Muscle layer of duodenum (tissue), 2 donors: ENCODE data around the gene MYO1D.

Experiments
- H3K27ac ChIP-seq: one replicate; pipeline ENCODE4 v1.7.0; 2013; ENCODE audit warnings: mild to moderate bottlenecking, low read length
- H3K27me3 ChIP-seq: one replicate; pipeline ENCODE4 v1.7.0; 2013; ENCODE audit warnings: low read depth, mild to moderate bottlenecking, control low read depth, low read length
- H3K36me3 ChIP-seq, 2 donors: one replicate each; pipeline ENCODE4 v1.7.0; 2013; ENCODE audit warnings: low read length in 2 of 2, control low read depth in 1 of 2, mild to moderate bottlenecking in 1 of 2; ENCODE audit not compliant: insufficient read depth in 2 of 2, control insufficient read depth in 1 of 2
- H3K4me1 ChIP-seq, 2 donors: one replicate each; pipeline ENCODE4 v1.7.0; 2013; ENCODE audit warnings: low read length in 2 of 2, mild to moderate bottlenecking in 2 of 2, control low read depth in 1 of 2, moderate library complexity in 1 of 2; ENCODE audit not compliant: insufficient read depth in 2 of 2, control insufficient read depth in 1 of 2
- H3K4me3 ChIP-seq, 2 donors: one replicate each; pipeline ENCODE4 v1.7.0; 2013; ENCODE audit warnings: low read length in 2 of 2, low read depth in 1 of 2, mild to moderate bottlenecking in 1 of 2
- H3K9me3 ChIP-seq, 2 donors: one replicate each; pipeline ENCODE4 v1.7.0; 2013; ENCODE audit warnings: low read length in 2 of 2, control low read depth in 1 of 2, mild to moderate bottlenecking in 1 of 2; ENCODE audit not compliant: control insufficient read depth in 1 of 2
- donor health status: healthy.

Gene MYO1D

DNA sequence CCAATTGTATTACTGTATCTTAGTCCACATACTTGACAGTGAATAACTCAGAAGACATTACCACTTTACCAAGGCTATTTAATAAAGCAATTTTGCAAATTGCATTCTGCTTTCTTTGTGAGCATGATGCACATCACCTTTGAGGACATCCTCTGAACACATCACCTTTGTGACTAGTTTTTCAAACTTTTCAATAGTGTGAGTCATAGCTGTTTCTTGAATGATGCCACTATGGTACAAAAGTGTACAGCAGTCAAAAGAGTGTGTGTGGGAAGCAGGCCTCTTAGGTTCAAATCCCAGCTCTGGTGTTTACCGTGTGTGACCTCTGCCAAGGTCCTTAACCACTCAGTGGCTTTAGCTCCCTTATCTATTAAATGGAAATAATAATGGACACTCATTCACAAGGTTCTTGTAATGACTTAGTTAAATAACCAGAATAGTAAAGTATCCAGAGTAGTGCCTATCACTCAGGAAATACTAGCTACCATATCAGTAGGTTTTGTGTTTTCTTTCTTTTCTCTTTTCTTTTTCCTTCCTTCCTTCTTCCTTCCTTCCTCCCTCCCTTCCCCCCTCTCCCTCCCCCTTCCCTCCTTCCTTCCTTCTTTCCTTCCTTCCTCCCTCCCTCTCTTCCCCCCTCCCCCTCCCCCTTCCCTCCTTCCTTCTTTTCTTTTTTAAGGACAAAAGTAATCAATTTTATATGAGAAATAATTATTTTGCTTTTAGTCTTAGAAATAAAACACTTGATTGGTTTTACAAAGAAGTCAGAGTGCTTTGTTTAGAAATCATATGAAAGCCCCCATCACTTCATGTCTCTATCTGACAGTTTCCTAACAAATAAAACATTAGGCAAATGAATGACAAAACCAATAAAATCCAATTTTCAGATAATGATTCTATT lies 178.9 kb downstream of the MYO1D start:
- Histone ChIP-seq H3K4me1 (no peaks in the 10 kb centered on the region), H3K27ac (no peak overlapping the region), H3K27me3 (no peaks in the 10 kb centered on the region), H3K36me3 (no peaks in the 10 kb centered on the region), H3K4me3 (no peak overlapping the region), H3K9me3 (no peaks in the 10 kb centered on the region)

DNA sequence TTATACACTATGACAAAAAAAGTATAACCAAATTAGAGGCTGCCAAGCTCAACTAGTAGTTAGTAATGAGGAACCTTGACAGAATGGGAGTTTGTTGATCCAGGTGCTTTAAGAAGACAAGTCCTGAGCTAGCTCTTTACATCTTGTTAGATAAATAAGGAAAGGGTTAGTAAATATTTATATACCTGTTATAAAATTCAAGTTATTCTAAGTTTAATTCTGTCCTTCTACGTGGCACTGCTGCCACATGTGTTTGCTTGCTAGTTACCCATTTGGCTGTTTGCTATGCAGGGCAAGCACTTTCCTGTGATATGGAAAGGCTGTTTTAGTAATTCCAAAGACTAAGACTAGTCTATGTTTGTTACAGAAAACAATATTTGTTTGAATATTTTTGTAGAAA lies 180.5 kb downstream of the MYO1D start:
- H3K9me3 ChIP-seq: no peaks in the 10 kb centered on the region
- no peaks in the 10 kb centered on the region for H3K27me3 ChIP-seq
- H3K4me3 ChIP-seq: no peak overlapping the region
- H3K4me1 ChIP-seq: no peaks in the 10 kb centered on the region
- H3K36me3 ChIP-seq: no peaks in the 10 kb centered on the region
- H3K27ac ChIP-seq: no peak overlapping the region

GRCh38 chr17:32695864-32696263 lies 181.1 kb downstream of the MYO1D start:
- Histone ChIP-seq H3K27ac (no peak overlapping the region), H3K4me3 (no peak overlapping the region), H3K36me3 (no peaks in the 10 kb centered on the region), H3K27me3 (no peaks in the 10 kb centered on the region), H3K4me1 (no peaks in the 10 kb centered on the region), H3K9me3 (no peaks in the 10 kb centered on the region)

DNA sequence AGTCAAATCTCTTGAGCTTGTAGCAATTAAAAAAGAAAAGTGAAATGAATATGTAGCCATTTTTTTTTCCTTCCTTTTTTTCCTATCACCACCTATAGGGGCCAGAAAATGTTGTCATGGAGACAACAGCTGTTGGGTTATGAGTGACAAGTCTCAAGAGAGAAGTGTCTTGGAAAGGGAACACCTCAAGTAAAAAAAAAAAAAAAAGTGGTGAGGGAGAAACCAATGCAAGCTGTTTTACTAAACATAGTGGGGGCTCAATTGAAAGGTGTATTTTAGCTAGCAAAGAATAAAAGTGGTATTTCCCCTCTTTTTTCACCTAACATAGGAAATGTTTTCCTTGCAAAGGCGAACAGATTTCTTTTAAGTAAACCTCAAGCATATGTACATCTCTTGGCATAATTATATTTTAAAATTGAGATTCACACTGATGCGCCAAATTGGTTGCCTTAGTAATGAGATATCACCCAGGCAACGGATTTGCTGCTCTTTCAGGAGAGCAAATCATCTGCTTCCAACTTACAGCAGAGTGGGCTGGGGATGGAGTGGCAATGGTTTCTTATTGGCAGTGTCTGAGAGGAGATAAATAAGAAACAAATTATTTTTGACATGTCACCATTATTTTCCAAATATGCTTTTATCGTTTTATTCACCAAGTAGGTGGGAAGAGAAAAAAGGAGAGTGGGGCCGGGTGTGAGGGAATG lies 183.6 kb downstream of the MYO1D start:
- H3K27ac ChIP-seq: no peak overlapping the region
- H3K4me3 ChIP-seq: no peak overlapping the region
- no peaks in the 10 kb centered on the region for H3K4me1 ChIP-seq
- no peaks in the 10 kb centered on the region for H3K9me3 ChIP-seq
- H3K36me3 ChIP-seq: no peaks in the 10 kb centered on the region
- no peaks in the 10 kb centered on the region for H3K27me3 ChIP-seq

- H3K27ac ChIP-seq: no peak overlapping the region
- no peak overlapping the region for H3K4me3 ChIP-seq
- H3K9me3 ChIP-seq: no peaks in the 10 kb centered on the region
- H3K4me1 ChIP-seq: no peaks in the 10 kb centered on the region
- H3K27me3 ChIP-seq: no peaks in the 10 kb centered on the region
- no peaks in the 10 kb centered on the region for H3K36me3 ChIP-seq
These were observed 184.7 kb downstream of the MYO1D start for GRCh38 chr17:32692179-32692578.

DNA sequence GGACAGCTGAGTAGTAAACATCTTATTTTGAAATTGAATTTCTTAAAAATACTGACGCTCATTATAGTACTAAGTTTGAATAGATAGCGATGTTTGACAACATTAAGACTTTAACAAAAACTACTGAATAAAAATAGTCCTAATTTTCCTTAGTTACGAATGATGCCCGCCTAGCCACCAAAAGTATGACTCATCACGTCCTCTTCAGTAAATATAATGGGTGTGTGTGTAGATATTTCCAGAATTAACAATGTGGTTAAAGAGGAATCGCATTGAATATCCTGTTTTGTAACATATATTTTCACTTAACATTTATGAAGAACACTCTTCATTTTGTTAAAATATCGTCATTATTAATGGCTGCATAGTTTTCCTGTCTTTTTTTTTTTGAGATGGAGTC lies 187.6 kb downstream of the MYO1D start:
- Histone ChIP-seq H3K27me3 (no peaks in the 10 kb centered on the region), H3K4me1 (no peaks in the 10 kb centered on the region), H3K4me3 (no peak overlapping the region), H3K9me3 (no peaks in the 10 kb centered on the region), H3K36me3 (peaks cover 0 to 5% of the 10 kb centered on the region in 2 donors), H3K27ac (no peak overlapping the region)

DNA sequence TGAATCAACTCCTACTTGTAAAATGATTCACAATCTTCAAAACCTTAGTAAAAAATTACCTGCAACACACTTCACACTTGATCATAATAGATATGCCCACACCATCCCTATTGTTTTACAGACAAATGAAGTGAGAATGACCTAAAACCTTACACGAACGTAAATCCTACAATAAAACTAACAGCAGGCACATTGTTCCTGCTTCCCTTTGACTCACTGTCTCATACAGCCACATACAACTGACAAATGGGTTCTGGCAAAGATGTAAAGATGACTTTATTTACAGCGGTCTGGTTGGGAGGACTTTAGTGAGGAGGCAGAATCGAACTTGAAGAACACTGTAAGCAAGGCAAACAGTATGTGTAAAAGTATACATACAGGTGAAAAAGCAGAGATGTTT lies 188.7 kb downstream of the MYO1D start:
- H3K9me3 ChIP-seq: no peaks in the 10 kb centered on the region
- H3K4me3 ChIP-seq: no peak overlapping the region
- no peaks in the 10 kb centered on the region for H3K4me1 ChIP-seq
- H3K36me3 ChIP-seq: peaks cover 0 to 5% of the 10 kb centered on the region in 2 donors
- no peaks in the 10 kb centered on the region for H3K27me3 ChIP-seq
- H3K27ac ChIP-seq: no peak overlapping the region

DNA sequence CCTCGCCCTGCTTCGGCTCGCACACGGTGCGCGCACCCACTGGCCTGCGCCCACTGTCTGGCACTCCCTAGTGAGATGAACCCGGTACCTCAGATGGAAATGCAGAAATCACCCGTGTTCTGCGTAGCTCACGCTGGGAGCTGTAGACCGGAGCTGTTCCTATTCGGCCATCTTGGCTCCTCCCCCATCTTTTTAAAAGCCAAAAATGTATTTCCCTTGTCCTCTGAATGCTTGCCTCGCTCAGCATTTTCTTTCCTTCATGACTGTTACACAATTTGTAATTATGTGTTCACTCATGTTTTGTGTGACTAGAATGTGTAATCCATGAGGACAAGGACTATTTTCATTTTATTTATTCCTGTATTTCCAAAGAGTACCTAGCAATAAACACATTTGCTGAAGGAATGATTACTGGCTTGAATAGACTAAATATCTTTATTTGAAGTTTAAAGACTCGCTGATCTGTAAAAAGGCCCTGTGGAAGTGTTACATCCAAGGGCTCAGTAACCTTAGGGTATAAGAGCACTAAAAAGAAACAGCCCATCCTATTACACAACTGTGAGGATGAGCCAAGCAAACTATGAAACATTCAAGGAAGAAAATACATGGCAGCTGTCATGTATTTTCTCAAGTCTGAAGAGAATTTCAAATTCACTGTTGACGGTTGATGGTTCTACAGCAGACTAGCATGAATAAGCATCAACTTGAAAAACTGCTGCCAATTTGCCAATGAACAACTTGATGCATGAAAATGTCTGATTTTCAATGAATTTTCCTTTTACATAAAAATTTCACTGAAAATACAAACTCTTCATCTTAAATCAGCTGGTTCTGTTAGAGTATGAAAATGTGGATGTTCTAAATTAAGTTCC lies 192.6 kb downstream of the MYO1D start:
- Histone ChIP-seq H3K4me3 (no peak overlapping the region), H3K9me3 (no peaks in the 10 kb centered on the region), H3K27ac (no peak overlapping the region), H3K36me3 (peaks cover 0 to 5% of the 10 kb centered on the region in 2 donors), H3K4me1 (no peaks in the 10 kb centered on the region), H3K27me3 (no peaks in the 10 kb centered on the region)

- no peaks in the 10 kb centered on the region for H3K27me3 ChIP-seq
- no peak overlapping the region for H3K4me3 ChIP-seq
- H3K9me3 ChIP-seq: no peaks in the 10 kb centered on the region
- H3K4me1 ChIP-seq: no peaks in the 10 kb centered on the region
- H3K27ac ChIP-seq: no peak overlapping the region
- H3K36me3 ChIP-seq: peaks cover 0 to 5% of the 10 kb centered on the region in 2 donors
These were observed 203.0 kb downstream of the MYO1D start for GRCh38 chr17:32673964-32674363.

DNA sequence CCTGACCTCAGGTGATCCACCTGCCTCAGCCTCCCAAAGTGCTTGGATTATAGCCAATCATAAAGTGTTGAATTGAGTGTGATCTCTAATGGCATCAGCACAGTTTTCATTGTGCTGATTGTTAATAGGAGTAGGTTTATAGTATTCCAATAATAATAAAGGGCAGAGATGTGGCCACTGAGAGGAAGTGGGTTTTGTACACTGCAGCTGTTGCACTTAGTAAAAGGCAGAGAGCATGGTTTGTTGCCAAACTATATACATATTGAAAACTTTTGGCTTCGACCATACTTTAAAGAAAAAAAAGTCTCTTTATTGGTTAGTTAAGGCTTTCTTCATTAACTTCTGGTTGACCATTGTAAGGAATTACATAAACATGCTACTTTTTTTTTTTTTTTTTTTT lies 204.2 kb downstream of the MYO1D start:
- no peak overlapping the region for H3K27ac ChIP-seq

GRCh38 chr17:32671896-32672295 lies 205.0 kb downstream of the MYO1D start:
- H3K9me3 ChIP-seq: no peaks in the 10 kb centered on the region
- no peak overlapping the region for H3K27ac ChIP-seq
- H3K4me1 ChIP-seq: no peaks in the 10 kb centered on the region
- H3K36me3 ChIP-seq: peaks cover 0 to 5% of the 10 kb centered on the region in 2 donors
- H3K27me3 ChIP-seq: no peaks in the 10 kb centered on the region
- no peak overlapping the region for H3K4me3 ChIP-seq

More for the DNA sequence above, 204.2 kb downstream of the MYO1D start:
- Histone ChIP-seq H3K27me3 (no peaks in the 10 kb centered on the region), H3K9me3 (no peaks in the 10 kb centered on the region), H3K4me1 (no peaks in the 10 kb centered on the region), H3K4me3 (no peak overlapping the region), H3K36me3 (peaks cover 0 to 5% of the 10 kb centered on the region in 2 donors)
